CD4-positive, alpha-beta T cell (primary cell): ENCODE measurements around the gene TEX2. TPM values are rescaled to one million over a fixed set of nuclear protein-coding genes. Genes with fewer than 3 reads are reported as not detected.

Experiments
- ATAC-seq: fragments of 200-7000 bp; cut with Tn5 transposase; one replicate; pipeline ENCODE4 v1.10.0; 2022; ENCODE audit warnings: mild to moderate bottlenecking; ENCODE audit not compliant: poor library complexity
- CTCF ChIA-PET: fragments of 350-600 bp; sonication (Branson Sonifier 250); formaldehyde crosslinking; loops from one replicate; lab custom pipeline; 2021; ENCODE audit warnings: antibody characterized with exemption, inconsistent platforms; lab: Charles Lee
- POLR2A ChIA-PET: fragments of 350-600 bp; sonication (Branson Sonifier 250); formaldehyde crosslinking; loops from one replicate; lab custom pipeline; 2021; ENCODE audit warnings: antibody characterized with exemption, inconsistent platforms; lab: Charles Lee
- DNase-seq, 14 experiments: peaks; one replicate each; pipeline ENCODE4 v3.0.0-alpha.2; 2013 to 2020; ENCODE audit warnings: mixed read lengths in 2 of 14
- H3K27ac ChIP-seq, 2 donors: one replicate each; pipeline versions ENCODE4 v1.5.1 to v1.7.0; 2013; ENCODE audit warnings: low read length in 2 of 2, low read depth in 1 of 2, mild to moderate bottlenecking in 1 of 2
- H3K27me3 ChIP-seq, 2 experiments: 1 replicate in 1 of 2; 2 replicates in 1 of 2; pipeline versions ENCODE4 v1.6.1 to v1.7.0; 2013; ENCODE audit warnings: low read length in 2 of 2, control low read depth in 1 of 2, mild to moderate bottlenecking in 1 of 2, moderate library complexity in 1 of 2; ENCODE audit not compliant: insufficient read depth in 2 of 2, control insufficient read depth in 1 of 2
- H3K36me3 ChIP-seq: one replicate; pipeline ENCODE4 v1.6.1; 2013; ENCODE audit warnings: low read length, control low read depth; ENCODE audit not compliant: insufficient read depth
- H3K4me1 ChIP-seq: one replicate; pipeline ENCODE4 v1.6.1; 2013; ENCODE audit warnings: low read length, control low read depth; ENCODE audit not compliant: insufficient read depth
- H3K4me3 ChIP-seq: one replicate; pipeline ENCODE4 v1.5.1; 2013; ENCODE audit warnings: mild to moderate bottlenecking, low read length, moderate library complexity
- H3K9me3 ChIP-seq, 2 experiments: 1 replicate in 1 of 2; 2 replicates in 1 of 2; pipeline versions ENCODE4 v1.6.1 to v1.7.0; 2013; ENCODE audit warnings: low read length in 2 of 2, mild to moderate bottlenecking in 2 of 2, control low read depth in 1 of 2, moderate library complexity in 1 of 2; ENCODE audit not compliant: control insufficient read depth in 1 of 2, insufficient read depth in 1 of 2
- H3K27ac Mint-ChIP-seq: one replicate; pipeline ENCODE4 v1.8.0; 2020; ENCODE audit warnings: mixed read lengths
- H3K27me3 Mint-ChIP-seq: one replicate; pipeline ENCODE4 v1.8.0; 2021; ENCODE audit warnings: mixed read lengths
- H3K36me3 Mint-ChIP-seq: one replicate; pipeline ENCODE4 v1.8.0; 2021; ENCODE audit warnings: low read depth, mixed read lengths
- H3K4me1 Mint-ChIP-seq: one replicate; pipeline ENCODE4 v1.8.0; 2021; ENCODE audit warnings: low read depth, mixed read lengths
- H3K4me3 Mint-ChIP-seq: one replicate; pipeline ENCODE4 v1.8.0; 2020; ENCODE audit warnings: mild to moderate bottlenecking, mixed read lengths
- H3K9me3 Mint-ChIP-seq: one replicate; pipeline ENCODE4 v1.8.0; 2020; ENCODE audit warnings: mixed read lengths
- intact Hi-C, 2 experiments: fragments of 100-400 bp; cut with DNase I in 1 of 2; cut with micrococcal nuclease in 1 of 2; formaldehyde crosslinking; loops; one replicate each; pipeline versions ENCODE4 v1.15.1 to v1.9.0; 2023 to 2025; cut with DNase I, micrococcal nuclease
- total RNA-seq, 174 experiments: library from RNA in 2 of 174; stranded (reverse) in 2 of 174; gene quantifications; one replicate each; pipeline ENCODE4 v1.2.3 and lab custom pipeline; 2021 to 2026
- TF ChIP-seq, protein P1 (sequence below): fragments of 200-600 bp; IDR thresholded peaks from one replicate; pipeline ENCODE4 v1.8.0; 2022; ENCODE audit warnings: antibody characterized with exemption, mild to moderate bottlenecking

The TEX2 gene
- total RNA-seq, 2 experiments from 2014 or later = 8.6 to 8.9 TPM

DNA sequence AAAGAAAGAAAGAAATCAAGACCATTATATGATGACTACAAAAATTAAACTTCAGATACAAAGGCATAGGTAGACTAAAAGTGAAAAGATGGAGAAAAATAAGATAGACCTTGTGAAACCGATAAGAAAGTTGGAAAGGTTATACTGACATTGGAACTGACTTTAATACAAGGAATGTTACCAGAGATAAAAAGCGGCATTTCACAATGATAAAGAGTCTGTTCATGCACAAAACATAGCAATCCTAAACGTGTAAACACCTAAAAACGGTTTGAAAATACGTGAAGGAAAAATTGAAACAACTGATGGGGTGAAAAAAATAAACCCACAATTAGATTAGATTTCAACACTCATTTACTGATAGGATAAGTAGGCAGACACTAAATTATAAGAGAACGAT is 123.5 kb downstream of the TEX2 start:
- intact Hi-C loops = no loop called here
- Histone ChIP-seq H3K36me3 (no peaks in the 10 kb centered on the region), H3K4me1 (no peaks in the 10 kb centered on the region), H3K27me3 (no peaks in the 10 kb centered on the region), H3K27ac (no peak overlapping the region), H3K9me3 (no peaks in the 10 kb centered on the region), H3K4me3 (no peak overlapping the region)
- ChIA-PET CTCF (no interaction called here), POLR2A (interaction anchor here (0.5 kb wide), 1 partner anchor 444 kb away, joined by 3 read pairs; no protein-coding TSS in a partner anchor)
- no peak overlapping the region for H3K4me3 Mint-ChIP-seq
- ATAC-seq = no peak
- H3K27ac Mint-ChIP-seq = no peak overlapping the region
- H3K27me3 Mint-ChIP-seq = no peaks in the 10 kb centered on the region
- no peaks in the 10 kb centered on the region for H3K9me3 Mint-ChIP-seq
- no peak for DNase-seq
- no peaks in the 10 kb centered on the region for H3K4me1 Mint-ChIP-seq
- no peaks in the 10 kb centered on the region for H3K36me3 Mint-ChIP-seq
- TF ChIP-seq, protein P1, sequence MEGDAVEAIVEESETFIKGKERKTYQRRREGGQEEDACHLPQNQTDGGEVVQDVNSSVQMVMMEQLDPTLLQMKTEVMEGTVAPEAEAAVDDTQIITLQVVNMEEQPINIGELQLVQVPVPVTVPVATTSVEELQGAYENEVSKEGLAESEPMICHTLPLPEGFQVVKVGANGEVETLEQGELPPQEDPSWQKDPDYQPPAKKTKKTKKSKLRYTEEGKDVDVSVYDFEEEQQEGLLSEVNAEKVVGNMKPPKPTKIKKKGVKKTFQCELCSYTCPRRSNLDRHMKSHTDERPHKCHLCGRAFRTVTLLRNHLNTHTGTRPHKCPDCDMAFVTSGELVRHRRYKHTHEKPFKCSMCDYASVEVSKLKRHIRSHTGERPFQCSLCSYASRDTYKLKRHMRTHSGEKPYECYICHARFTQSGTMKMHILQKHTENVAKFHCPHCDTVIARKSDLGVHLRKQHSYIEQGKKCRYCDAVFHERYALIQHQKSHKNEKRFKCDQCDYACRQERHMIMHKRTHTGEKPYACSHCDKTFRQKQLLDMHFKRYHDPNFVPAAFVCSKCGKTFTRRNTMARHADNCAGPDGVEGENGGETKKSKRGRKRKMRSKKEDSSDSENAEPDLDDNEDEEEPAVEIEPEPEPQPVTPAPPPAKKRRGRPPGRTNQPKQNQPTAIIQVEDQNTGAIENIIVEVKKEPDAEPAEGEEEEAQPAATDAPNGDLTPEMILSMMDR = no peak

DNA sequence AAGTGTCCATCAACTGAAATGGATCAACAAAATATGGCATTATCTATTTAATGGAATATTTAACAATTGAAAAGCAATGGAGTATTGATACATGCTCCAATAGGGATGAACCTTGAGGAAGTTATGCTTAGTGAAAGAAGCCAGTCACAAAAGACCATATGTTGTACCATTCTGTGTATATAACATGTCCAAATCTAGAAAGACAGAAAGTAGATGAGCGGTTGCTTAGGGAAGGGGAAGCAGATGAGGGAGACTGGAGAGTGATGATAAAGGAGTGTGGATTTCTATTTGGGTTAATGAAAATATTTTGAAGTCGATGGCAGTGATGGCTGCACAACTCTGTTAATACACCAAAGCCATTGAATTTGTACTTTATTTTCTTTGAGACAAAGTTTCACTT is 124.6 kb downstream of the TEX2 start:
- ChIA-PET POLR2A (no interaction called here), CTCF (no interaction called here)
- no peaks in the 10 kb centered on the region for H3K36me3 Mint-ChIP-seq
- intact Hi-C loops = no loop called here
- no peak overlapping the region for H3K27ac ChIP-seq
- H3K9me3 Mint-ChIP-seq = no peaks in the 10 kb centered on the region
- no peaks in the 10 kb centered on the region for H3K9me3 ChIP-seq
- ATAC-seq (no peak), DNase-seq (no peak)
- H3K4me1 Mint-ChIP-seq = peaks cover 4% of the 10 kb centered on the region
- H3K27ac Mint-ChIP-seq = no peak overlapping the region
- no peaks in the 10 kb centered on the region for H3K27me3 Mint-ChIP-seq
- peaks cover 2% of the 10 kb centered on the region for H3K4me1 ChIP-seq
- H3K4me3 Mint-ChIP-seq = no peak overlapping the region
- TF ChIP-seq, protein P1 = no peak
- H3K36me3 ChIP-seq = no peaks in the 10 kb centered on the region
- H3K27me3 ChIP-seq = no peaks in the 10 kb centered on the region
- H3K4me3 ChIP-seq = no peak overlapping the region

DNA sequence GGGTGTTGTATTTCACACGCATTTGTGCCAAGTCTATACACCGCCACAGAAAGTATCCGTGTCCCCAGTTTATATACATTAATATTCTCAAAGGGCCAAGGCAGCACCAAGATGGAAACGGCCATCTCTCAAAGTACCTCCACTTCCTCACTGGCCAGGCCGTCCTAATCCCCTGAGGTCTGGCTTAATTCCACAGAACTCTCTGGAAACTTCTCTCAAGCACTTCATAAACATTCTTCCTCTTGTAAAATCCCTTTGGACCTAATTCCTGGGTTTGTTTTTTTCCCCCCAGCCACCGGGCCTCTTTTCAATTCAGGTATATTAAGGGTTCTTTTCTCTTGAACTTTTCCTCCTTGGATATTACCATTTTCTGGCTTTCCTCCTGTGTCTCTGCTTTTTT is 128.1 kb downstream of the TEX2 start:
- Histone ChIP-seq H3K4me3 (no peak overlapping the region), H3K9me3 (no peaks in the 10 kb centered on the region), H3K27ac (no peak overlapping the region), H3K36me3 (no peaks in the 10 kb centered on the region), H3K4me1 (peaks cover 21% of the 10 kb centered on the region), H3K27me3 (no peaks in the 10 kb centered on the region)
- CTCF ChIA-PET = interaction anchor here (9.5 kb wide), 1 partner anchor 107 kb away, joined by 170 read pairs; no protein-coding TSS in a partner anchor
- Mint-ChIP-seq H3K9me3 (no peaks in the 10 kb centered on the region), H3K27ac (no peak overlapping the region), H3K36me3 (peaks cover 3% of the 10 kb centered on the region), H3K27me3 (no peaks in the 10 kb centered on the region), H3K4me3 (no peak overlapping the region), H3K4me1 (peaks cover 20% of the 10 kb centered on the region)
- TF ChIP-seq, protein P1 = no peak
- no peak for ATAC-seq
- POLR2A ChIA-PET = interaction anchor here (1.5 to 7.1 kb wide), 2 partner anchors 11 to 12 kb away, joined by 5 to 166 read pairs; no protein-coding TSS in a partner anchor
- no peak for DNase-seq
- intact Hi-C loops = loop anchor here (2.0 to 5.0 kb wide), 3 partner anchors 53 to 224 kb away; partner anchors contain the start of genes CSHL1 (in 1 of the 2) and GH1 (in 1 of the 2)
